Islet precursor cell (in vitro differentiated cells): ENCODE measurements around the gene CILP2.

Experiments
- DNase-seq: peaks from one replicate; pipeline ENCODE4 v3.0.0-alpha.2; 2018

The CILP2 gene

GRCh38 chr19:19568802-19569756 is 31.0 kb downstream of the CILP2 start:
- no peak for DNase-seq

- no peak for DNase-seq
Observed at GRCh38 chr19:19570571-19570970, 32.5 kb downstream of the CILP2 start.

- no peak for DNase-seq
Observed at GRCh38 chr19:19571071-19571786, 33.2 kb downstream of the CILP2 start.

- DNase-seq, result no peak
Observed at GRCh38 chr19:19575411-19575810, 37.3 kb downstream of the CILP2 start.

GRCh38 chr19:19578252-19578651 is 40.2 kb downstream of the CILP2 start:
- DNase-seq, result no peak

GRCh38 chr19:19579533-19580361 is 41.7 kb downstream of the CILP2 start:
- no peak for DNase-seq

- no peak for DNase-seq
Observed at GRCh38 chr19:19580418-19580817, 42.4 kb downstream of the CILP2 start.

- no peak for DNase-seq
Observed at GRCh38 chr19:19581391-19581790, 43.3 kb downstream of the CILP2 start.

- no peak for DNase-seq
Observed at GRCh38 chr19:19582471-19582870, 44.4 kb downstream of the CILP2 start.

GRCh38 chr19:19584356-19584755 is 46.3 kb downstream of the CILP2 start:
- DNase-seq, result no peak

- no peak for DNase-seq
Observed at GRCh38 chr19:19587771-19588170, 49.7 kb downstream of the CILP2 start.

GRCh38 chr19:19588546-19588945 is 50.5 kb downstream of the CILP2 start:
- DNase-seq, result no peak

- peak; percentile 91 for DNase-seq
Observed at GRCh38 chr19:19591133-19591825, 53.2 kb downstream of the CILP2 start.

- no peak for DNase-seq
Observed at GRCh38 chr19:19592690-19593089, 54.6 kb downstream of the CILP2 start.

- DNase-seq, result no peak
Observed at GRCh38 chr19:19594381-19594780, 56.3 kb downstream of the CILP2 start.

GRCh38 chr19:19595171-19595701 is 57.2 kb downstream of the CILP2 start:
- no peak for DNase-seq
